Amniotic epithelial cell (primary cell): ENCODE measurements around the gene ASB12.
"Not testable (repeated sequence)": the region's sequence is repeated elsewhere in the genome, so short reads cannot be mapped to it uniquely, and the experiment has no call there.

Source experiments
- DNase-seq: peaks from one replicate; pipeline ENCODE4 v3.0.0-alpha.2; 2010; ENCODE audit warnings: low read depth

ASB12 gene

GRCh38 chrX:64230123-64230970, at the start of gene ASB12:
TSS of gene ASB12 (minus strand) at chrX:64230607. CDS start at chrX:64225650, 4,957 bp downstream.
- DNase-seq: no peak

- DNase-seq: no peak
Measured at GRCh38 chrX:64265265-64265664, 34.9 kb upstream of the ASB12 start.

GRCh38 chrX:64229154-64229553, 1.3 kb downstream of the ASB12 start:
- no peak for DNase-seq

- DNase-seq: no peak
Measured at GRCh38 chrX:64218023-64218422, 12.4 kb downstream of the ASB12 start.

GRCh38 chrX:64213989-64214388, 16.4 kb downstream of the ASB12 start:
- not testable (repeated sequence) for DNase-seq

- peak; percentile 49 for DNase-seq
Measured at GRCh38 chrX:64206556-64207162, 23.7 kb downstream of the ASB12 start.

- DNase-seq: peak; percentile 88
Measured at GRCh38 chrX:64205735-64206501, 24.5 kb downstream of the ASB12 start.

- peak; percentile 65 for DNase-seq
Measured at GRCh38 chrX:64205441-64205734, 25.0 kb downstream of the ASB12 start, which contains the start of gene AMER1. TSS of gene AMER1 (minus strand) at chrX:64205708. CDS start at chrX:64193286, 12,422 bp downstream.

GRCh38 chrX:64204701-64205440, 25.5 kb downstream of the ASB12 start:
- DNase-seq: peak; percentile 24

- no peak for DNase-seq
Measured at GRCh38 chrX:64204252-64204651, 26.2 kb downstream of the ASB12 start.

GRCh38 chrX:64202808-64203325, 27.5 kb downstream of the ASB12 start:
- DNase-seq: peak; percentile 42

GRCh38 chrX:64198036-64198435, 32.4 kb downstream of the ASB12 start:
- no peak for DNase-seq

- no peak for DNase-seq
Measured at GRCh38 chrX:64196606-64197005, 33.8 kb downstream of the ASB12 start.

GRCh38 chrX:64195862-64196261, 34.5 kb downstream of the ASB12 start:
- no peak for DNase-seq

- no peak for DNase-seq
Measured at GRCh38 chrX:64192673-64193072, 37.7 kb downstream of the ASB12 start.

GRCh38 chrX:64192040-64192439, 38.4 kb downstream of the ASB12 start:
- DNase-seq: no peak

GRCh38 chrX:64191281-64192010, 39.0 kb downstream of the ASB12 start:
- DNase-seq: no peak

- DNase-seq: no peak
Measured at GRCh38 chrX:64190136-64190740, 40.2 kb downstream of the ASB12 start.

- no peak for DNase-seq
Measured at GRCh38 chrX:64188901-64189300, 41.5 kb downstream of the ASB12 start.

- no peak for DNase-seq
Measured at GRCh38 chrX:64187762-64188150, 42.7 kb downstream of the ASB12 start.
